Activated CD4-positive, alpha-beta memory T cell treated with anti-CD3 and anti-CD28 coated beads for 36 hours (primary cell): ENCODE data around the gene TMEM151A. TPM values are rescaled to one million over a fixed set of nuclear protein-coding genes. Genes with fewer than 3 reads are reported as not detected.
A peak's percentile ranks its signal among the peaks of the same experiment; 100 is the strongest.
"Not testable (repeated sequence)": the region's sequence is repeated elsewhere in the genome, so short reads cannot be mapped to it uniquely, and the experiment has no call there.

Experiments used
- CTCF ChIA-PET: fragments of 350-600 bp; sonication (Branson Sonifier 250); formaldehyde crosslinking; loops from one replicate; lab custom pipeline; 2021; ENCODE audit warnings: antibody characterized with exemption, inconsistent platforms; lab: Charles Lee
- POLR2A ChIA-PET: fragments of 350-600 bp; sonication (Branson Sonifier 250); formaldehyde crosslinking; loops from one replicate; lab custom pipeline; 2021; ENCODE audit warnings: antibody characterized with exemption; lab: Charles Lee
- DNase-seq: peaks from one replicate; pipeline ENCODE4 v3.0.0-alpha.2; 2020
- H3K27ac Mint-ChIP-seq: one replicate; pipeline ENCODE4 v1.8.0; 2021; ENCODE audit warnings: mixed read lengths
- H3K27me3 Mint-ChIP-seq: one replicate; pipeline ENCODE4 v1.8.0; 2021; ENCODE audit warnings: mixed read lengths
- H3K36me3 Mint-ChIP-seq: one replicate; pipeline ENCODE4 v1.8.0; 2021; ENCODE audit warnings: mixed read lengths
- H3K4me1 Mint-ChIP-seq: one replicate; pipeline ENCODE4 v1.8.0; 2021; ENCODE audit warnings: low read depth, mixed read lengths
- H3K4me3 Mint-ChIP-seq: one replicate; pipeline ENCODE4 v1.8.0; 2021; ENCODE audit warnings: mild to moderate bottlenecking, mixed read lengths
- H3K9me3 Mint-ChIP-seq: one replicate; pipeline ENCODE4 v1.8.0; 2021; ENCODE audit warnings: mixed read lengths
- intact Hi-C: fragments of 100-400 bp; cut with micrococcal nuclease; formaldehyde crosslinking; loops from one replicate; pipeline ENCODE4 v1.15.1; 2023
- total RNA-seq, 2 experiments: library from RNA; stranded (reverse); gene quantifications; one replicate each; pipeline ENCODE4 v1.2.3, GENCODE V29; 2021

TMEM151A gene
- total RNA-seq, result not detected

DNA sequence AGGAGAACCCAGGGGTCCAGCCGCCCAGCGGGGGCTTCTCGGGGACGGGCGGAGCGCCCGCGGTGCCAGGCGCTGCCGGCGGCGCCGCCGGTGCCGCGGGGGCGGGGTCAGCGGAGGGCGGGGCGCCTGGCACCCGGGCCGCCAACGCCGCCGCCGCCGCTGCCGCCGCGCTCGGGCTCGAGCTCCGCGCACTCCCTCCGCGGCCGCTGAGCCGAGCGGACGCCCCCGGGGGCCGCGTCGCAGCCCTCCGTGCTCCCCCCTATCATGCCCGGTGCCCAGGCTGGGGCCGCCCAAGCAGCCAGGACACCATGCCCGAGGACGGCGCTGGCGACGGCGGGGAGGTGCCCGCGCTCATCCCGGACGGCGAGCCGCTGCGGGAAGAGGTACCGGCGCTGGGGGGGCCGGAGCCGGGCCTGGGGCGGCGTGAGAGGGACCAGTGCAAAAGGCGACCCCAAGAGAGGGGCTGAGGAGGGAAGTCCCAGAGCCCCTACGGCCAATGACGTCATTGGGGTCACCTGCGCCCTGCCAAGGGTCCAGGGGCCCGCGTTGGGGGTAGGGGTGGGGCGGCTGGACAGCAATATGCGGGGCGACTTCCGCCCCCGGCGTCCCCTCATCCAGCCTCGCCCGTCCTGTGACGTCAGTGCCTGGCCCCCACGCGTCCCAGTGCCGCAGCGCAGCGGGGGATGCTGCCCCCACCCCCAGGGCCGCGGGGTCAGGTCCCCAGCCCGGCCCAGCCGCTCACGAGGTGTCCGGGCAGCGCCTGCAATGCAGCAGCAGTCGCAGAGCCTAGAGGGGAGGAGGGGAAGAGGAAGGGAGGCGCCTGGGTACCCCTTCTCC lies at the start of gene TMEM151A:
TSS of gene TMEM151A (plus strand) at position 189 of the 837 bp plus-strand sequence. CDS start at position 309, 120 bp downstream.
- intact Hi-C loops, result no loop called here
- peaks cover 13% of the 10 kb centered on the region for H3K27me3 Mint-ChIP-seq
- no peak within 1 kb of the TSS for H3K27ac Mint-ChIP-seq
- DNase-seq, result no peak
- H3K36me3 Mint-ChIP-seq, result no peaks in the 10 kb centered on the region
- CTCF ChIA-PET, result interaction anchor here (0.6 to 1.6 kb wide), 3 partner anchors 9 to 155 kb away, joined by 3 to 9 read pairs (median 7); no protein-coding TSS in a partner anchor
- POLR2A ChIA-PET, result interaction anchor here (1.2 kb wide), 1 partner anchor 33 kb away, joined by 3 read pairs; no protein-coding TSS in a partner anchor
- peak within 1 kb of the TSS; percentile 36 for H3K4me3 Mint-ChIP-seq
- H3K9me3 Mint-ChIP-seq, result no peaks in the 10 kb centered on the region
- H3K4me1 Mint-ChIP-seq, result peaks cover 30% of the 10 kb centered on the region

DNA sequence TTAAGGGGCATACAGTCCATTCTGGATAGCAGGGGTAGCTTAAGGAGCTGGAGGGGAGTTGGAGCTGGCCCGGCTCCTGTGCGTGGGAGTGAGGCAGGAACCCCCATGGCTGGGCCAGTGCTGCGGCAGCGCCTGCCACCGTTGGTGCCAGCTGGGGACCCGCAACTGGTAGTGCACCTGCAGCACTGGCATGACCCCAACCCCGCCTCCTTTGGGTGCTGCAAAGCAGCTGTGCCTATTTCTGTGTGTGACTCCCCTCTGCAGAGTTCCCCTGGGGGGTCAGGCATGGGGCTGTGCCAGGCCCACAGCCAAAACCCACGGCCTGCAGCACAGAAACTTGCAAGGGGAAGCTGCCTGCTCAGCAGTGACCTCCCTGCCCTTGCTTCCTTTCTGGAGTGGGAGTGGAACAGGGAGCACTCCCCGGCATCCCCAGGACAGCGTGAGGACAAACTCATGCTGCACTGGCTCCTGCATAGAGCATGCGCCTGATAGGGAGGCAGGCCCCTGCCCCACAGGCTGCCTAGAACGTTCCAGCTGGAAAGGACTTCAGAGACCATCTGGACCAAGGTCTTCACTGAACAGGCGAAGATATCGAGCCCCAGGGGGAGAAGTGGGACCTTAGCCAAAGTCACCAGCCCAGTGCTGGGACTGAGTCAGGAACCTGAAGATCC lies 49.5 kb upstream of the TMEM151A start:
- no peaks in the 10 kb centered on the region for H3K4me1 Mint-ChIP-seq
- POLR2A ChIA-PET, result no interaction called here
- H3K4me3 Mint-ChIP-seq, result no peak overlapping the region
- intact Hi-C loops, result no loop called here
- CTCF ChIA-PET, result no interaction called here
- H3K27ac Mint-ChIP-seq, result no peak overlapping the region
- peaks cover 30% of the 10 kb centered on the region for H3K36me3 Mint-ChIP-seq
- H3K27me3 Mint-ChIP-seq, result no peaks in the 10 kb centered on the region
- DNase-seq, result no peak
- H3K9me3 Mint-ChIP-seq, result no peaks in the 10 kb centered on the region

DNA sequence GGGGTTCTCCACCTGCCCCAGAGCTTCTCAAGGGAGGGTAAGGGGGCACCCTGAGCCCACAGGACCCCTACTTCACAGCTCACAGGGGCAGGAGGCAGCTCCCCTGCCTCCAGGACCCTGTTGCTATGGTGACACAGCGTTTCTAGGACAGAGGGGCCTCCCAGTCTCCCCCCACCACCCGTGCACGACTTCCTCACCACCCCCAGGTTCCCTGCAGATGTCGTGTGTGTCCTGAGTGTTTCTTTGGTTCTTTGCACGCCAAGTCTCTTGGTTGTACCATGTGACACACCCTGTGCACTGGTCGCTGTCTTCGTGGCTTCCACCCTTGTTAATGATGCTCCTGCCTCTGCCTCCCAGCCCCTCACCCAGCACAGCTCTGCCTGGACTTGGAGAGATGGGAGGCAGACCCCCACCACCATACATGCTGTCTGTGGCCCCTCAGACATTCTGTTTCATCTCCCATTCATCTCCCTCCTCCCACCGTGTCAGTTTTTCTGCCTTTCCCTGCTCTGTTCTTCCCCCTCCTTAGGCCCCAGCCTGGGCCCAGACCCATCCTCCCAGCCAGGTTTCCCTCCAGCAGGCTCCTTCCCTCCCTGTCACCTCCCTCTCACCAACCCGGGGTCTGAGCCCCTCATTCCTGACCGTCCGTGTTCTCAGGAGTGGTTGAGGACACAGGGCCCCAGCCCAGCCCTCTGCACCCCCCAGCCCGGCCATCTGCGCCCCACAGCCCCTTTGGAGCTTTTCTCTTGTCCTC lies 47.7 kb upstream of the TMEM151A start:
- no peak overlapping the region for H3K4me3 Mint-ChIP-seq
- H3K27ac Mint-ChIP-seq, result peak overlapping the region; percentile 39
- no peaks in the 10 kb centered on the region for H3K9me3 Mint-ChIP-seq
- H3K4me1 Mint-ChIP-seq, result no peaks in the 10 kb centered on the region
- peaks cover 26% of the 10 kb centered on the region for H3K36me3 Mint-ChIP-seq
- intact Hi-C loops, result no loop called here
- H3K27me3 Mint-ChIP-seq, result no peaks in the 10 kb centered on the region
- POLR2A ChIA-PET, result no interaction called here
- CTCF ChIA-PET, result no interaction called here
- DNase-seq, result no peak

DNA sequence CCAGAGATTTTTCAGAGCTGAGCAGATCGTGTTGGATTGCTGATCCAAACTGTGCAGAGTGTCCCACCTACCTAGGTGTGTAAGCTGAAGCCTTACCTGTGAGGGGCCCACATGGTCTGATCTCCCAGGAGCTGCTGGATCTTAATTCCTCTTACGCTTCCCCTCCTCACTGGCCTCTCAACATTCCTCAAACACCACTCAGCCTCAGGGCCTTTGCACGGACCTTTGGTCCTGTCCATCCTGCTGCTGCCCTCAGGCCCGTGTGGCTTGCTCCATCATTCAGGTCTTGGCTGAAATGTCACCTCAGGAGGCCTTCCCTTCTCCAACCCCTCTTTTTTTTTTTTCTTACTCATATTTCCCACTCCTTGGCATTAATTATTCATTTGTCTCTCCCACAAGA lies 44.4 kb upstream of the TMEM151A start:
- ChIA-PET POLR2A (interaction anchor here (1.7 kb wide), 1 partner anchor 8 kb away, joined by 6 read pairs; no protein-coding TSS in a partner anchor), CTCF (interaction anchor here (0.6 to 1.2 kb wide), 2 partner anchors 35 to 429 kb away, joined by 3 to 4 read pairs; no protein-coding TSS in a partner anchor)
- H3K36me3 Mint-ChIP-seq, result peaks cover 13% of the 10 kb centered on the region
- no peaks in the 10 kb centered on the region for H3K27me3 Mint-ChIP-seq
- no peaks in the 10 kb centered on the region for H3K4me1 Mint-ChIP-seq
- intact Hi-C loops, result no loop called here
- no peak overlapping the region for H3K4me3 Mint-ChIP-seq
- H3K27ac Mint-ChIP-seq, result no peak overlapping the region
- H3K9me3 Mint-ChIP-seq, result no peaks in the 10 kb centered on the region
- no peak for DNase-seq

DNA sequence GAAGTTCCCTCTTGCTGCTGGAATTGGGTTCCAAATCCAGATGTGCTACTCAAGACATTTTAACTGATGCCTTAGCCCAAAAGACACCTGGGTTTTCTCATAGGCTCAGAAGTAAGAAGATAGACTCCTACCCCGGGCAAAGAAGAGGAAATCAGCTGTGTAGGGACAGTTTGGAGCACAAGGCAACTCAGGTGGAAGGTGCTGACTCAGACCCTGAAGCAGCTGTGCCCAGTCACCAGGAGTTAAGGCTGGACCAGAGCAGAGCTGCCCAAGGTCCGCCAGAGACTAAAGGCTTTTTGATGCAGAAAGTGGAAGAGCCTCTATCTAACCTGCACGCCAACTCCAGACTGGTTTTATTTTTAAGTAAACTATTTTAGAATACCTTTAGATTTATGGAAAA lies 43.9 kb upstream of the TMEM151A start:
- no peaks in the 10 kb centered on the region for H3K27me3 Mint-ChIP-seq
- H3K36me3 Mint-ChIP-seq, result peaks cover 10% of the 10 kb centered on the region
- no peak overlapping the region for H3K4me3 Mint-ChIP-seq
- H3K9me3 Mint-ChIP-seq, result no peaks in the 10 kb centered on the region
- no peak overlapping the region for H3K27ac Mint-ChIP-seq
- intact Hi-C loops, result no loop called here
- ChIA-PET POLR2A (no interaction called here), CTCF (interaction anchor here (0.6 kb wide), 1 partner anchor 429 kb away, joined by 3 read pairs; no protein-coding TSS in a partner anchor)
- no peak for DNase-seq
- no peaks in the 10 kb centered on the region for H3K4me1 Mint-ChIP-seq

DNA sequence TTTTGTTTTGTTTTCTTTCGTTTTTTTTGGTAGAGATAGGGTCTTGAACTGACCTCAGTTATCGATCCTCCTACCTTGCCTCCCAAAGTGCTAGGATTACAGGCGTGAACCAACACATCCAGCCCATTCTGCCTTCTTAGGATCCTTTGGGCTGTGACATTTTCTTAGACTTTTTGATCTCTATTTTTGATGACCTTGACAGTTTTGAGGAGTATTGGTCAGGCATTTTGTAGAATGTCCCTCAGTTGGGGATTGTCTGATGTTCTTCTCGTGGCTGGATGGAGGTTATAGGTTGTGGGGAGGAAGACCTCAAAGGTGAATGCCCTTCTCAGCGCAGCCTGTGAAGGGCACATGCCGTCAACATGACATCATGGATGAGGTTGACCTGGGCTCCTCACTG lies 42.8 kb upstream of the TMEM151A start:
- Mint-ChIP-seq H3K4me1 (no peaks in the 10 kb centered on the region), H3K4me3 (no peak overlapping the region), H3K36me3 (peaks cover 8% of the 10 kb centered on the region), H3K27ac (no peak overlapping the region), H3K27me3 (no peaks in the 10 kb centered on the region), H3K9me3 (no peaks in the 10 kb centered on the region)
- POLR2A ChIA-PET, result no interaction called here
- intact Hi-C loops, result no loop called here
- CTCF ChIA-PET, result no interaction called here
- DNase-seq, result no peak

DNA sequence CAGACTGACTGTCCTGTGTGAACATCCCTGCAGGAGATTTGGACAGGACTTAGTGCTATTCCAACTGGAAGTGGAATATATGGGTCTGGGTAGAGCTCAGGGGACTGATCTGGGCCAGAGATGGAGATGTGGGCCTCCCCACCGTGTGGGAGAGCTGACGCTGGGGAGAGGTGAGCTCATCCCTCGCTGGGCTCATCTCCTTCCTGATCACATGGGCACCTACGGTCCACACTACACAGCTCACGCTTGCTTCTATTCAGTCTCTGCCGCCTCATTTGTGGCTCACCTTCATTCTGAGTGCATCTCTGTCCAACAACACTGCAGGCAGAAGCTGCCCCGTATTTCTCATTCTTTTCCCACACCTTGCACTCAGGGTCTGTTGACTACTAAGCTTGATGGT lies 39.9 kb upstream of the TMEM151A start:
- intact Hi-C loops, result no loop called here
- Mint-ChIP-seq H3K9me3 (no peaks in the 10 kb centered on the region), H3K4me3 (no peak overlapping the region), H3K4me1 (peaks cover 11% of the 10 kb centered on the region), H3K27ac (no peak overlapping the region), H3K27me3 (no peaks in the 10 kb centered on the region), H3K36me3 (peaks cover 2% of the 10 kb centered on the region)
- POLR2A ChIA-PET, result interaction anchor here (0.6 kb wide), 2 partner anchors 11 to 14 kb away, joined by 3 read pairs; no protein-coding TSS in a partner anchor
- DNase-seq, result no peak
- CTCF ChIA-PET, result interaction anchor here (0.5 kb wide), 1 partner anchor 170 kb away, joined by 3 read pairs; no protein-coding TSS in a partner anchor

DNA sequence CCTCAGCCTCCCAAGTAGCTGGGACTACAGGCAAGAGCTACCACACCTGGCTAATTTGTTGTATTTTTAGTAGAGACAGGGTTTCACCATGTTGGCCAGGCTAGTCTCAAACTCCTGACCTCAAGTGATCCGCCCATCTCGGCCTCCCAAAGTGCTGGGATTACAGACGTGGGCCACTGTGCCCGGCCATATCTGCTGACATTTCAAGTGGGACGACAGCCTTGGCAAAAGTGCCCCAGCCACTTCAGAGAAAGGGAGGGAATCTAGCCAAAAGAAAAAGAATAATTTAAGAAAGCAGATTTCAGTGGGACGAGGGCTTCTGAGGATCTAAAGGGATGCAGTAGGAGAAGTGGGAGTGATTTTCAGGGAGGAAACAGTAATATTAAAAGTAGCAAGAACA lies 38.6 kb upstream of the TMEM151A start:
- H3K9me3 Mint-ChIP-seq, H3K4me3 Mint-ChIP-seq, H3K27ac Mint-ChIP-seq, DNase-seq, H3K36me3 Mint-ChIP-seq, H3K27me3 Mint-ChIP-seq, CTCF ChIA-PET, intact Hi-C loops, POLR2A ChIA-PET: not testable (repeated sequence)
- H3K4me1 Mint-ChIP-seq, result peaks cover 13% of the 10 kb centered on the region

DNA sequence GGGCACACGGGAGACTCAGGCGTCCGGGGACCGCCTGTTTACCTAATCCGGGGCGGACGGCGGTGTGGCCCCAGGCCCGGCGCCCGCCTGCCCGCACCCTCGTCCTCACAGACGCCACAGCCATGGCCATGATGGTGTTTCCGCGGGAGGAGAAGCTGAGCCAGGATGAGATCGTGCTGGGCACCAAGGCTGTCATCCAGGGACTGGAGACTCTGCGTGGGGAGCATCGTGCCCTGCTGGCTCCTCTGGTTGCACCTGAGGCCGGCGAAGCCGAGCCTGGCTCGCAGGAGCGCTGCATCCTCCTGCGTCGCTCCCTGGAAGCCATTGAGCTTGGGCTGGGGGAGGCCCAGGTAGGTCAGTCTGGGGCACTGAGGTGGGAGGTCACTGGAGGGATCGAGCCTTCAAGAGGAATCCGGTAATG lies 33.2 kb upstream of the TMEM151A start:
- intact Hi-C loops, result no loop called here
- peak overlapping the region; percentile 70 for H3K27ac Mint-ChIP-seq
- H3K4me1 Mint-ChIP-seq, result peaks cover 31% of the 10 kb centered on the region
- no peaks in the 10 kb centered on the region for H3K9me3 Mint-ChIP-seq
- ChIA-PET CTCF (interaction anchor here (0.6 to 1.8 kb wide), 4 partner anchors 24 to 374 kb away, joined by 3 to 5 read pairs (median 3); no protein-coding TSS in a partner anchor), POLR2A (interaction anchor here (1.0 kb wide), 1 partner anchor 33 kb away, joined by 3 read pairs; the partner anchor contains the start of gene TMEM151A)
- no peak for DNase-seq
- peak overlapping the region; percentile 96 for H3K4me3 Mint-ChIP-seq
- H3K36me3 Mint-ChIP-seq, result peaks cover 20% of the 10 kb centered on the region
- H3K27me3 Mint-ChIP-seq, result no peaks in the 10 kb centered on the region

DNA sequence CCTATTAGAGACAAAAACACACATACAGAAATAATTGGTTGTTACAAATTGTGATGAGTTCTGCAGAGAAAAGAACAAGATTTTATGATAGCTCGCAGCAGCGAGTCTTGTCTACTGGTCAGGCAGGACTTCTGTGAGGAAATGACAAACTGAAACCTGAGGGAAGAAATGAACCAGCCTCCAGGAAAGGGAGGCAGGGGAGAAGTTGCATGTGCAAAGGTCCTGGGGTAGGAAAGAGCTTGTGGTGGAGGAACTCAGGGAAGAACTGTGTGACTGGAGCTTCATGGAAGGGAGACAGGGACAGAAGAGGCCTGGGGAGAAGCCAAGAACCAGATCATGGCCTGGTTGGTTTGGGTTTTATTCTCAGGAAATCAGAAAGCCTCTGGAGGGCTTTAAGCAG lies 32.5 kb upstream of the TMEM151A start:
- intact Hi-C loops, result no loop called here
- H3K4me3 Mint-ChIP-seq, result peak overlapping the region; percentile 96

DNA sequence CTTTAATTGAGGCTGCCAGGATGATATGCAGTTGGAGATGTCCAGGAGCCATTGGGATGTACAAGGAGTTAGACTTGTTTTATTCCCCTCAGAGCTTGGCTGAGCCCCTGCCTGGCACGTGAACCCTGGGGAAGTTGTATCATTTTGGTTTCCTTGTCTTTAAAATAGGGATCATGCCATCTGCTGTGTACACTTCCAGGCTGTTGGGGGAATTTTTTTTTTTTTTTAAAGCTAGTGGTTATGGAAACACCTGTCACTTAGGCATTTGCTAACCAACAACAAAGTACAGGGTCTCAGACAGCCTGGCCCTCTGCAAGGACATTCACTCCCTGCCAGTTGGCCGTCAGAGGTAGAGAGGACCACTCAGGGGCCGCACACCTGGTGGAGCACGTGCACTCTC lies 31.7 kb upstream of the TMEM151A start:
- ChIA-PET POLR2A (interaction anchor here (0.7 kb wide), 1 partner anchor 38 kb away, joined by 5 read pairs; no protein-coding TSS in a partner anchor), CTCF (interaction anchor here (0.6 to 1.8 kb wide), 4 partner anchors 17 to 85 kb away, joined by 3 to 5 read pairs (median 4); partner anchors contain the start of gene BRMS1)
- H3K27ac Mint-ChIP-seq, result no peak overlapping the region
- intact Hi-C loops, result no loop called here
- H3K4me1 Mint-ChIP-seq, result peaks cover 31% of the 10 kb centered on the region
- H3K27me3 Mint-ChIP-seq, result no peaks in the 10 kb centered on the region
- H3K9me3 Mint-ChIP-seq, result no peaks in the 10 kb centered on the region
- no peak overlapping the region for H3K4me3 Mint-ChIP-seq
- peaks cover 20% of the 10 kb centered on the region for H3K36me3 Mint-ChIP-seq
- no peak for DNase-seq

More for the DNA sequence above, 32.5 kb upstream of the TMEM151A start:
- no peaks in the 10 kb centered on the region for H3K27me3 Mint-ChIP-seq
- peaks cover 31% of the 10 kb centered on the region for H3K4me1 Mint-ChIP-seq
- no peaks in the 10 kb centered on the region for H3K9me3 Mint-ChIP-seq
- H3K27ac Mint-ChIP-seq, result no peak overlapping the region
- CTCF ChIA-PET, result interaction anchor here (1.0 to 1.8 kb wide), 4 partner anchors 18 to 375 kb away, joined by 3 to 5 read pairs (median 4); no protein-coding TSS in a partner anchor
- POLR2A ChIA-PET, result interaction anchor here (1.0 kb wide), 1 partner anchor 32 kb away, joined by 3 read pairs; the partner anchor contains the start of gene TMEM151A
- H3K36me3 Mint-ChIP-seq, result peaks cover 20% of the 10 kb centered on the region
- no peak for DNase-seq
